Tibial nerve (tissue), 4 donors: ENCODE measurements around the gene ATG9B. TPM values are rescaled to one million over a fixed set of nuclear protein-coding genes. Genes with fewer than 3 reads are reported as not detected.

Source experiments
- DNase-seq, 2 donors: peaks; one replicate each; pipeline ENCODE4 v3.0.0-alpha.2; 2019; ENCODE audit warnings: low spot score in 2 of 2
- H3K27ac ChIP-seq, 4 donors: fragments of 200-600 bp; sonication (generic) in 3 of 4; one replicate each; pipeline ENCODE4 v1.5.1; 2017 to 2019; ENCODE audit warnings: mild to moderate bottlenecking in 1 of 4
- H3K27me3 ChIP-seq, 2 donors: fragments of 200-600 bp; sonication (generic) in 1 of 2; one replicate each; pipeline versions ENCODE4 v1.5.1 to v1.6.0; 2017 to 2019
- H3K36me3 ChIP-seq, 3 donors: fragments of 200-600 bp; sonication (generic); one replicate each; pipeline ENCODE4 v1.5.1; 2018 to 2019
- H3K4me1 ChIP-seq, 4 donors: fragments of 200-600 bp; sonication (generic) in 3 of 4; one replicate each; pipeline ENCODE4 v1.5.1; 2017 to 2019
- H3K4me3 ChIP-seq, 4 donors: fragments of 200-600 bp; sonication (generic) in 3 of 4; one replicate each; pipeline ENCODE4 v1.5.1; 2017 to 2019; ENCODE audit warnings: mild to moderate bottlenecking in 1 of 4, moderate library complexity in 1 of 4
- H3K9me3 ChIP-seq, 4 donors: fragments of 200-600 bp; sonication (generic) in 3 of 4; one replicate each; pipeline ENCODE4 v1.5.1; 2017 to 2019
- CTCF ChIP-seq, 5 experiments: fragments of 200-600 bp in 3 of 5; fragments of 450-650 bp in 2 of 5; sonication (generic) in 3 of 5; IDR thresholded peaks; one replicate each; pipeline ENCODE4 v1.5.1; 2016 to 2019; ENCODE audit warnings: antibody characterized with exemption in 5 of 5, mild to moderate bottlenecking in 3 of 5, moderate library complexity in 2 of 5
- EP300 ChIP-seq, 2 donors: sonication (generic); formaldehyde crosslinking; IDR thresholded peaks; one replicate each; pipeline ENCODE4 v1.6.1; 2017; ENCODE audit warnings: antibody characterized with exemption in 2 of 2, mild to moderate bottlenecking in 1 of 2
- POLR2A ChIP-seq, 2 donors: fragments of 450-650 bp; IDR thresholded peaks; one replicate each; pipeline ENCODE4 v1.6.1; 2017; ENCODE audit warnings: antibody characterized with exemption in 2 of 2, mild to moderate bottlenecking in 2 of 2, moderate library complexity in 2 of 2
- WGBS, 2 donors: methylation state at CpG; one replicate each; pipeline ENCODE4 v1.1.5; 2018; 5-methylcytosine and 5-hydroxymethylcytosine counted together
- total RNA-seq, 4 donors: library from RNA; depleted of rRNA; stranded (reverse); fragments of >200 nt; gene quantifications; one replicate each; pipeline ENCODE4 v1.1.0, GENCODE V29; 2016

ATG9B gene
- total RNA-seq, 4 donors from 2014 or later = not detected

DNA sequence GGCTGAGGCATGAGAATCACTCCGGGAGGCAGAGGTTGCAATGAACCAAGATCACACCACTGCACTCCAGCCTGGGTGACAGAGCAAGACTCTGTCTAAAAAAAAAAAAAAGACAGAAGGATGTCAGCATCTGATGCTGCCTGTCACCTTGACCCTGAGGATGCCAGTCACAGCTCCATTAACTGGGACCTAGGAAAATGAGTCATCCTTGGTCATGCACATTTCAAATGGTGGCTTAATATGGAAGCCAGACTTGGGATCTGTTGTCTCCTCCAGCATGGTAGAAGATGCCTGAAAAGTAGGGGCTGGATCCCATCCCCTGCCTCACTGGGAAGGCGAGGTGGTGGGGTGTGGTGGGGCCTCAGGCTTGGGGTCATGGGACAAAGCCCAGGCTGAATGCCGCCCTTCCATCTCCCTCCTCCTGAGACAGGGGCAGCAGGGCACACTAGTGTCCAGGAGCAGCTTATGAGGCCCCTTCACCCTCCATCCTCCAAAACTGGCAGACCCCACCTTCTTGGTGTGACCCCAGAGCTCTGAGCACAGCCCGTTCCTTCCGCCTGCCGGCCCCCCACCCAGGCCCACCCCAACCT is 32.1 kb downstream of the ATG9B start:
- Histone ChIP-seq H3K27ac (peak overlapping the region in 1 of 4 donors; percentile 52), H3K36me3 (no peaks in the 10 kb centered on the region), H3K9me3 (peaks cover 0 to 5% (median 0%) of the 10 kb centered on the region in 4 donors), H3K4me3 (no peak overlapping the region), H3K27me3 (peaks cover 0 to 37% of the 10 kb centered on the region in 2 donors), H3K4me1 (peaks cover 0 to 29% (median 4%) of the 10 kb centered on the region in 4 donors)
- no peak for DNase-seq
- TF ChIP-seq POLR2A (IDR thresholded peaks at IDR 0.05) (no peak), EP300 (IDR thresholded peaks at IDR 0.05) (no peak), CTCF (IDR thresholded peaks at IDR 0.05) (no peak)
- WGBS, 2 donors = 74 to 82% methylated on average over 5 of the region's 6 CpGs

DNA sequence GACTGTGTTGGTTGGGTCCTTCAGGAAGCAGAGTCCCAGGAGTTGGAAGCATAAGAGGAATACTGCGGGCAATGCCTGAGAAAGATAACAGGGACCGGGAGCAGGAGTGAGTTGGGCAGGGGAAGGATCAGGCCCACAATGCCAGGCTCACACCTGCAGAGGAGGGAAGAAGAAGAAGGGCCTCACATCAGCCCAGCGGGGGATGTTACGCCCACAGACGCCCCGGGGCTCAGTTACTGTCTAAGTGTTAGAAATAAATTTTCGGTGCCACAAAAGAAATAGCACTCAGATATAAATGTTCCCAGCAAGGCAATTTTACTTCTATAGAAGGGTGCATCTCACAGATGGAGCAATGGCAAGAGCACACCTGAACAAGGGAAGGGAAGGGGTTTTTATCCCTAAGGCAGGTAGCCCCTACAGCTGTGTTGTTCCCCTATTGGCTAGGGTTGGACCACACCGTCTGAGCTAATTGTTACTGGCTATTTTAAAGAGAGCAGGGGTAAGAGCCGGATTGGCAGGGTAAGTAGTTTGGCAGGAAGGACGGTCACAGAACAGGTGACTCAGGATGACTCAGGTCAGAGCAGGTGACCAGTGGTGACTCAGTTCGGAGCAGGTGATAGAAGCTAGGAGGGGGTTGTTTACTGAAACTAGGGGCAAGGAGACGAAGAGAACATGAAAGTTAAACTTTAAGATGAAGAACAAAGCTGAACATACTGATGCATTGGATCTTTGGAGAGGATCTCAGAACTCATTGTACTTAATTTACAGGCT is 33.7 kb downstream of the ATG9B start, which contains the start of gene NOS3:
TSS of gene NOS3 (plus strand) at position 602 of the 771 bp plus-strand sequence. CDS start 2,787 bp downstream, outside the sequence.
- H3K4me3 ChIP-seq = no peak within 1 kb of the TSS
- H3K27ac ChIP-seq = no peak within 1 kb of the TSS
- H3K9me3 ChIP-seq = peaks cover 0 to 5% (median 0%) of the 10 kb centered on the region in 4 donors
- TF ChIP-seq EP300 (IDR thresholded peaks at IDR 0.05) = no peak
- TF ChIP-seq CTCF (IDR thresholded peaks at IDR 0.05) = no peak
- TF ChIP-seq POLR2A (IDR thresholded peaks at IDR 0.05) = no peak
- DNase-seq = no peak
- WGBS, 2 donors = 81 to 88% methylated on average over 12 of the region's 12 CpGs
- H3K27me3 ChIP-seq = peaks cover 0 to 35% of the 10 kb centered on the region in 2 donors
- H3K4me1 ChIP-seq = peaks cover 0 to 27% (median 4%) of the 10 kb centered on the region in 4 donors
- H3K36me3 ChIP-seq = no peaks in the 10 kb centered on the region

GRCh38 chr7:150989456-150989855 is 34.8 kb downstream of the ATG9B start:
- Histone ChIP-seq H3K27ac (peak overlapping the region in 1 of 4 donors; percentile 50), H3K27me3 (peaks cover 0 to 41% of the 10 kb centered on the region in 2 donors), H3K4me3 (no peak overlapping the region), H3K4me1 (peaks cover 0 to 18% (median 4%) of the 10 kb centered on the region in 4 donors), H3K36me3 (no peaks in the 10 kb centered on the region), H3K9me3 (peaks cover 0 to 5% (median 0%) of the 10 kb centered on the region in 4 donors)
- DNase-seq = no peak
- WGBS, 2 donors = 54 to 59% methylated on average over 7 of the region's 7 CpGs
- no peak for TF ChIP-seq EP300 (IDR thresholded peaks at IDR 0.05)
- no peak for TF ChIP-seq POLR2A (IDR thresholded peaks at IDR 0.05)

DNA sequence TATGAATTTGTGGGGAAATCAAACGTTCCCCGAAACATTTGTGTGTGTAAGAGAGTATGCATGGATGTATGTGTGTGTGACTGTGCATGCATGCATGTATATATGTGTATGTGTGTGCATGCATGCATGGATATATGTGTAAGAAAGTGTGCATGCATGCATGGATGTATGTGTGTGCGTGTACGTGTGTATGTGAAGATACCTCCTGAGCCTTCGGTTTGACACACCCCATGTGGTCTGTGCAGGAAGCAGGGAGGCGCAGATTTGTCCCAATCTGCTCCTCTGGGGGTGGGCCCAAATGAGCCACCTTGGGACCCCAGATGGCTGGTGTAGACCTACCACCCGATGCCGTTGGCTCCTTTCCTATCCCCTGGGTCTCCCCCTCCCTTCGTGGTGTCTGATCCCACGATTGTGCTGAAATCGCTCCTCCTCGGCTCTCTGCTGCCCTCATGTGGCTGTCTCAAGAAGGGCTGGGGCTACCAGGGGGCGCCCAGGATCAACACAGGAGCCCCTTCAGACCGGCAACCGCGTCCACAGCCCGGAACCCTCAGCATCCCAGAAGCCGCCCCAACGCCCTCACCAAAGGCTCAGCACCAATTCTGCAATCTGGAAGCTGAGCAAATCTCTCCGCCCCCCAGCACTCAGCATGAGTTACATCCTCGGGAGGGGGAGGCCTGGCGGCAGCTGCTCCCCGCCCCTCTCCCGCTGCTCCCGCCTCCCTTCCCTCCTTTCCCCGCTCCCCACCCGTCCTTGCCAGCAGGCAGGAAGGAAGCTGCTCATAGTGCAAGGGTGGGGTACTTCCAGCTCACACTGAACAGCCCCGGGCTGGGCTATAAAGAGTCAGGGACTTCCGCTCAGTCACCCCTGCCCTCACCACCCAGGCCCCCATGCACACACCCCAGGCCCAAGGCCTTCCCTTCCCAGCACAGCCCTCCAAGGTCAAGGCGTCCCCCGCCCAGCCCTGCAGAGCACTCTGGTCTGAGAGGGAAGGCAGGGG is 35.8 kb downstream of the ATG9B start:
- H3K9me3 ChIP-seq = peaks cover 0 to 5% (median 0%) of the 10 kb centered on the region in 4 donors
- TF ChIP-seq EP300 (IDR thresholded peaks at IDR 0.05) (peak in 1 of 2 donors; percentile 19), POLR2A (IDR thresholded peaks at IDR 0.05) (no peak), CTCF (IDR thresholded peaks at IDR 0.05) (peak; percentile 79 to 84 (median 81))
- H3K4me3 ChIP-seq = peak overlapping the region in 1 of 4 donors; percentile 2
- peak in 1 of 2 donors; percentile 33 for DNase-seq
- peaks cover 0 to 18% (median 4%) of the 10 kb centered on the region in 4 donors for H3K4me1 ChIP-seq
- H3K36me3 ChIP-seq = no peaks in the 10 kb centered on the region
- peak overlapping the region in 1 of 4 donors; percentile 50 for H3K27ac ChIP-seq
- WGBS, 2 donors = 14 to 16% methylated on average over 27 to 31 of the region's 31 CpGs
- peaks cover 0 to 44% of the 10 kb centered on the region in 2 donors for H3K27me3 ChIP-seq

GRCh38 chr7:150986556-150986955 is 37.7 kb downstream of the ATG9B start:
- 71 to 87% methylated on average over 4 to 5 of the region's 5 CpGs for WGBS, 2 donors
- Histone ChIP-seq H3K36me3 (no peaks in the 10 kb centered on the region), H3K4me1 (peaks cover 0 to 18% (median 4%) of the 10 kb centered on the region in 4 donors), H3K27ac (no peak overlapping the region), H3K9me3 (peaks cover 0 to 5% (median 0%) of the 10 kb centered on the region in 4 donors), H3K27me3 (peaks cover 0 to 36% of the 10 kb centered on the region in 2 donors), H3K4me3 (no peak overlapping the region)
- no peak for TF ChIP-seq POLR2A (IDR thresholded peaks at IDR 0.05)
- no peak for TF ChIP-seq CTCF (IDR thresholded peaks at IDR 0.05)
- TF ChIP-seq EP300 (IDR thresholded peaks at IDR 0.05) = no peak
- DNase-seq = no peak
